ENCODE results near the gene PRKN. TPM values are rescaled to one million over a fixed set of nuclear protein-coding genes. Genes with fewer than 3 reads are reported as not detected.

Gene PRKN
- total RNA-seq, 2 donors from 2014 or later, result 6.7 to 8.2 TPM

GRCh38 chr6:162416307-162416706 lies 311.3 kb downstream of the PRKN start:
- ATAC-seq (no peak), DNase-seq (no peak)
- H3K27me3 ChIP-seq, result no peaks in the 10 kb centered on the region
- H3K9me3 ChIP-seq, result no peaks in the 10 kb centered on the region
- H3K27ac ChIP-seq, result no peak overlapping the region
- TF ChIP-seq POLR2A (IDR thresholded peaks at IDR 0.05) (no peak), CTCF (IDR thresholded peaks at IDR 0.05) (no peak)
- H3K36me3 ChIP-seq (replicated peaks in 1 of 2; ENCODE audit: insufficient read depth in 1 of 2, low read depth in 2 of 2), result no peaks in the 10 kb centered on the region
- no peaks in the 10 kb centered on the region for H3K4me1 ChIP-seq
- 54 to 70% methylated on average over 2 of the region's 2 CpGs for WGBS, 2 donors
- intact Hi-C loops (cut with DNase I), result no loop called here
- H3K4me3 ChIP-seq, result no peak overlapping the region

- Histone ChIP-seq H3K27ac (no peak overlapping the region), H3K4me3 (no peak overlapping the region), H3K27me3 (no peaks in the 10 kb centered on the region), H3K36me3 (replicated peaks in 1 of 2; ENCODE audit: insufficient read depth in 1 of 2, low read depth in 2 of 2) (no peaks in the 10 kb centered on the region), H3K4me1 (no peaks in the 10 kb centered on the region), H3K9me3 (no peaks in the 10 kb centered on the region)
- intact Hi-C loops (cut with DNase I), result no loop called here
- 64 to 75% methylated on average over 8 of the region's 8 CpGs for whole genome bisulfite sequencing, 2 donors
- ATAC-seq (no peak), DNase-seq (no peak)
- TF ChIP-seq POLR2A (IDR thresholded peaks at IDR 0.05) (no peak), CTCF (IDR thresholded peaks at IDR 0.05) (no peak)
These were observed 317.6 kb downstream of the PRKN start for GRCh38 chr6:162409741-162410691.

- intact Hi-C loops (cut with DNase I), result no loop called here
- Histone ChIP-seq H3K36me3 (replicated peaks in 1 of 2; ENCODE audit: insufficient read depth in 1 of 2, low read depth in 2 of 2) (no peaks in the 10 kb centered on the region), H3K9me3 (no peaks in the 10 kb centered on the region), H3K4me1 (no peaks in the 10 kb centered on the region), H3K27me3 (no peaks in the 10 kb centered on the region), H3K4me3 (no peak overlapping the region), H3K27ac (no peak overlapping the region)
- no peak for TF ChIP-seq CTCF (IDR thresholded peaks at IDR 0.05)
- WGBS, 2 donors, result 74 to 75% methylated on average over 5 of the region's 5 CpGs
- DNase-seq, result no peak
- ATAC-seq, result no peak
These were observed 318.6 kb downstream of the PRKN start for GRCh38 chr6:162408826-162409535.

GRCh38 chr6:162404951-162405350 lies 322.6 kb downstream of the PRKN start:
- Histone ChIP-seq H3K9me3 (no peaks in the 10 kb centered on the region), H3K36me3 (replicated peaks in 1 of 2; ENCODE audit: insufficient read depth in 1 of 2, low read depth in 2 of 2) (no peaks in the 10 kb centered on the region), H3K4me1 (no peaks in the 10 kb centered on the region), H3K27ac (no peak overlapping the region), H3K4me3 (no peak overlapping the region), H3K27me3 (no peaks in the 10 kb centered on the region)
- ATAC-seq, result no peak
- WGBS, 2 donors, result 81 to 88% methylated on average over 4 of the region's 4 CpGs
- intact Hi-C loops (cut with DNase I), result no loop called here
- no peak for DNase-seq
- no peak for TF ChIP-seq CTCF (IDR thresholded peaks at IDR 0.05)
- no peak for TF ChIP-seq POLR2A (IDR thresholded peaks at IDR 0.05)
